GM12878 (cell line): Measurements from ENCODE around the gene PPFIA4. TPM values are rescaled to one million over a fixed set of nuclear protein-coding genes. Genes with fewer than 3 reads are reported as not detected.

Experiments used
- ATAC-seq: fragments of 200-7000 bp; cut with Tn5 transposase; 3 replicates; pipeline ENCODE4 v1.9.1; 2020; ENCODE audit warnings: mild to moderate bottlenecking, moderate library complexity
- BruUV-seq: library from RNA; stranded (reverse); fragments of 400-500 nt; replicated peaks from 2 replicates; lab custom pipeline; 2021; lab: Mats Ljungman, UMichigan
- CTCF ChIA-PET: fragments of 300-600 bp; sonication (Branson Sonifier 250); formaldehyde crosslinking; extraction: SDS; loops from one replicate; lab custom pipeline; 2021; ENCODE audit warnings: inconsistent platforms; lab: Yijun Ruan, JAX
- POLR2A ChIA-PET: fragments of 350-600 bp; formaldehyde crosslinking; extraction: SDS; loops from one replicate; lab custom pipeline; 2021; ENCODE audit warnings: inconsistent platforms; lab: Charles Lee
- RAD21 ChIA-PET: fragments of 300-600 bp; sonication (Branson Sonifier 250); formaldehyde crosslinking; loops from one replicate; lab custom pipeline; 2023; ENCODE audit warnings: antibody characterized with exemption; ENCODE audit not compliant: unreplicated experiment; lab: Charles Lee
- SMC1A ChIA-PET: fragments of 300-600 bp; sonication (Branson Sonifier 250); formaldehyde crosslinking; loops from one replicate; lab custom pipeline; 2023; ENCODE audit not compliant: unreplicated experiment, uncharacterized antibody; lab: Charles Lee
- DNase-seq: peaks from one replicate; pipeline ENCODE4 v3.0.0-alpha.2; 2011; ENCODE audit warnings: low read depth, low spot score
- FAIRE-seq: peaks from 3 replicates; lab custom pipeline; 2011; peaks lifted over from hg19 to GRCh38; lab: Jason Lieb, UNC
- H2AFZ ChIP-seq: 2 replicates; pipeline ENCODE4 v1.6.0; 2011; ENCODE audit warnings: low read depth, low read length, control low read depth; ENCODE audit not compliant: control insufficient read depth
- H3K27ac ChIP-seq: 2 replicates; pipeline ENCODE4 v1.5.1; 2011; ENCODE audit warnings: control low read depth; ENCODE audit not compliant: control insufficient read depth, insufficient read depth
- H3K27me3 ChIP-seq, 2 experiments: replicated peaks in 1 of 2; 2 replicates each; pipeline versions ENCODE4 v1.6.0 to v1.6.1; 2011; ENCODE audit warnings: low read length in 1 of 2; ENCODE audit not compliant: control insufficient read depth in 2 of 2, insufficient read depth in 2 of 2
- H3K36me3 ChIP-seq, 2 experiments: 2 replicates each; pipeline ENCODE4 v1.5.1; 2011; ENCODE audit warnings: low read length in 1 of 2; ENCODE audit not compliant: control insufficient read depth in 2 of 2, insufficient read depth in 2 of 2
- H3K4me1 ChIP-seq: 2 replicates; pipeline ENCODE4 v1.6.1; 2011; ENCODE audit warnings: mild to moderate bottlenecking, low read length, moderate library complexity, mixed read lengths; ENCODE audit not compliant: control insufficient read depth, insufficient read depth
- H3K4me2 ChIP-seq: 2 replicates; pipeline ENCODE4 v1.6.0; 2011; ENCODE audit warnings: control low read depth; ENCODE audit not compliant: control insufficient read depth, insufficient read depth
- H3K4me3 ChIP-seq: fragments of 200-600 bp; sonication (generic); 2 replicates; pipeline ENCODE4 v1.5.1; 2016
- H3K79me2 ChIP-seq: 2 replicates; pipeline ENCODE4 v1.6.0; 2011; ENCODE audit warnings: low read length; ENCODE audit not compliant: control insufficient read depth, insufficient read depth
- H3K9ac ChIP-seq: 2 replicates; pipeline ENCODE4 v1.8.0; 2011; ENCODE audit warnings: low read length, control low read depth, mixed read lengths; ENCODE audit not compliant: control insufficient read depth, insufficient read depth
- H3K9me3 ChIP-seq: replicated peaks from 3 replicates; pipeline ENCODE4 v1.5.1; 2011; ENCODE audit warnings: mild to moderate bottlenecking, low read length; ENCODE audit not compliant: control insufficient read depth, insufficient read depth
- H4K20me1 ChIP-seq: 2 replicates; pipeline ENCODE4 v1.6.0; 2011; ENCODE audit not compliant: control insufficient read depth, insufficient read depth
- YY1 ChIP-seq: IDR thresholded peaks from 2 replicates; pipeline ENCODE4 v1.6.1; 2011; ENCODE audit warnings: low read depth, mild to moderate bottlenecking, low read length
- ZNF207 ChIP-seq: fragments of 450-650 bp; IDR thresholded peaks from 2 replicates; pipeline ENCODE4 v1.6.1; 2014; ENCODE audit warnings: antibody characterized with exemption, mild to moderate bottlenecking, borderline replicate concordance
- WGBS: methylation state at CpG from one replicate; pipeline ENCODE4 v1.1.6; 2016; ENCODE audit warnings: low lambda C conversion rate; ENCODE audit not compliant: insufficient replicate concordance, insufficient coverage; ENCODE audit errors: missing lambda C conversion rate; 5-methylcytosine and 5-hydroxymethylcytosine counted together
- in situ Hi-C: fragments of 300-500 bp; cut with MboI; formaldehyde crosslinking; loops from 9 replicates; pipeline ENCODE4 v1.14.3; 2018; ENCODE audit warnings: mixed read lengths
- intact Hi-C: fragments of 100-400 bp; cut with micrococcal nuclease; formaldehyde crosslinking; loops from one replicate; pipeline ENCODE4 v1.14.2; 2022; ENCODE audit not compliant: unreplicated experiment
- polyA plus RNA-seq, 11 experiments: library from polyadenylated mRNA; depleted of rRNA in 4 of 11; unstranded in 6 of 11; stranded (reverse) in 5 of 11; fragments of >200 nt; fragmentation: Nextera tagmentation in 4 of 11; fragmentation: Illumina TruSeq in 1 of 11; extraction: Ambion mirVana in 4 of 11; extraction: Trizol in 1 of 11; gene quantifications; 1 replicate in 1 of 11; 2 replicates in 10 of 11; pipeline versions ENCODE4 v1.2.1 to v1.2.3, GENCODE V29; 2011 to 2016; ENCODE audit warnings: inconsistent platforms in 2 of 11, missing spikeins in 2 of 11, low read depth in 1 of 11
- total RNA-seq, 4 experiments: library from RNA; depleted of rRNA in 3 of 4; stranded (reverse); fragments of >200 nt in 3 of 4; fragmentation: Illumina TruSeq in 1 of 4; extraction: Trizol in 1 of 4; gene quantifications; 2 replicates each; pipeline versions ENCODE4 v1.2.1 to v1.2.3, GENCODE V29; 2013 to 2021
- TF ChIP-seq, protein P1 (sequence below), 3 experiments: IDR thresholded peaks in 2 of 3; conservative IDR thresholded peaks in 1 of 3; 2 replicates each; pipeline ENCODE4 v1.5.1; 2011; ENCODE audit warnings: low read depth in 3 of 3, low read length in 3 of 3, mild to moderate bottlenecking in 3 of 3, control low read depth in 2 of 3, moderate library complexity in 2 of 3, inconsistent platforms in 1 of 3, mixed read lengths in 1 of 3; ENCODE audit not compliant: control insufficient read depth in 2 of 3, insufficient read depth in 1 of 3; ENCODE audit errors: extremely low read depth in 1 of 3

Gene PPFIA4
- total and polyA plus RNA-seq, 10 of the 15 experiments (the other 5 are each of a cell fraction or from before 2014, with no cell fraction given): 0.02 to 19.7 (median 0.34) TPM; not detected in 1

DNA sequence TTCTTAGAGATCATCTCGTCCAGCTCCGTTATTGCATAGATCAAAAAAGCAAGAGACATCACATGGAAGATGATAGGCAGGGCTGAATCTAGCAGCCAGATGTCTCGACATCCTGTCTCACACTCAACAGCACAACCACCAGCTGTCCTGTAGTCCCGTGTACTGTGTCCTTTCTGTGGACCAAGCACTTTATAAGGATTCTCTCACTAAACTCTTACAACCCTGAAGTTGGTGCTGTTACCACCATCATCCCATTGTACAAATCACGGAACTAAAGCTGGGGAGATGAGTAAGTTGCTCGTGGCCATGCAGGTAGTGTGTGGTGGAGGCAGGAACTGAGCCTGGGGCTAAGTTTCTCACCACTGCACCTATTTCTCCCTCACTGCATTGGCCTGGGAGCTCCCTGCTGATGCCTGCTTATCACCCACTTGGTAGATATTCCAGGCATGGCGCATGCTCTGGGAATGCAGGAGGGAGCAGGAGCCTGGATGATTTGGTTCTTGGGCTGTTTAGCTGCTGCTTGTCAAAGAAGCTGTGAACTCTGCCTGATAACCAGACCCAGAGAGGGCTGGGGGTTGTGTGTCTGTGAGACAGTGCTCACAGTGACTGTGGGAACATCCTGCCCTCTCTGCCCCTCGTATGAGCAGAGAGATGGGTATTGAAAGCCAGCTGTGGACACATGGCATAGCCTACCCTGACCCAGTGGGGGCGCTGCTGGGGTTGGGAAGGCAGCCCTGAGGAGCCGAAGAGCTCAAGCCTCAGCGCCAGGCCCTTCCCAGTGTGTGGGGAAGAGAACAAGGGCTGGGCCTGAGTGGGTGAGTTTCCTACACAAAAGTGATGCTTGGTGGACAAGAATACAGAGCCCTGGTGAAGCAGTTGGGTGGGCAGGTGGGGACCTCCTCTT is 13.6 kb downstream of the PPFIA4 start:
- no peaks in the 10 kb centered on the region for H3K27me3 ChIP-seq
- H3K4me1 ChIP-seq: peaks cover 11% of the 10 kb centered on the region
- H3K9ac ChIP-seq: no peak overlapping the region
- FAIRE-seq: no peak
- H3K36me3 ChIP-seq: no peaks in the 10 kb centered on the region; a peak in 1 of 4 replicates
- ChIA-PET SMC1A (interaction anchor here (0.8 to 3.5 kb wide), 18 partner anchors 11 to 439 kb away, joined by 3 to 41 read pairs (median 4); partner anchors contain the start of genes MYBPH and TMEM183A), POLR2A (interaction anchor here (0.8 to 1.2 kb wide), 3 partner anchors 10 to 228 kb away, joined by 3 read pairs; no protein-coding TSS in a partner anchor), CTCF (interaction anchor here (0.7 to 9.7 kb wide), 51 partner anchors 11 to 441 kb away, joined by 3 to 127 read pairs (median 5); partner anchors contain the start of genes CHI3L1, CHIT1, MYBPH and PPFIA4), RAD21 (interaction anchor here (0.6 to 3.7 kb wide), 16 partner anchors 11 to 229 kb away, joined by 3 to 46 read pairs (median 6); partner anchors contain the start of gene TMEM183A)
- in situ Hi-C loops: loop anchor here (5.0 kb wide), 1 partner anchor 177 kb away; no protein-coding TSS in a partner anchor
- intact Hi-C loops: loop anchor here (1.0 to 10.0 kb wide), 4 partner anchors 132 to 295 kb away; no protein-coding TSS in a partner anchor
- no peaks in the 10 kb centered on the region for H3K9me3 ChIP-seq
- BruUV-seq: no TSS peak
- H2AFZ ChIP-seq: no peak overlapping the region
- 38% methylated on average over 11 of the region's 11 CpGs for WGBS
- H3K4me2 ChIP-seq: no peak overlapping the region; the same call in 1 of the 2 replicates
- ATAC-seq: no peak; the same call in 1 of the 3 replicates
- H3K79me2 ChIP-seq: no peaks in the 10 kb centered on the region
- DNase-seq: no peak
- TF ChIP-seq, protein P1, sequence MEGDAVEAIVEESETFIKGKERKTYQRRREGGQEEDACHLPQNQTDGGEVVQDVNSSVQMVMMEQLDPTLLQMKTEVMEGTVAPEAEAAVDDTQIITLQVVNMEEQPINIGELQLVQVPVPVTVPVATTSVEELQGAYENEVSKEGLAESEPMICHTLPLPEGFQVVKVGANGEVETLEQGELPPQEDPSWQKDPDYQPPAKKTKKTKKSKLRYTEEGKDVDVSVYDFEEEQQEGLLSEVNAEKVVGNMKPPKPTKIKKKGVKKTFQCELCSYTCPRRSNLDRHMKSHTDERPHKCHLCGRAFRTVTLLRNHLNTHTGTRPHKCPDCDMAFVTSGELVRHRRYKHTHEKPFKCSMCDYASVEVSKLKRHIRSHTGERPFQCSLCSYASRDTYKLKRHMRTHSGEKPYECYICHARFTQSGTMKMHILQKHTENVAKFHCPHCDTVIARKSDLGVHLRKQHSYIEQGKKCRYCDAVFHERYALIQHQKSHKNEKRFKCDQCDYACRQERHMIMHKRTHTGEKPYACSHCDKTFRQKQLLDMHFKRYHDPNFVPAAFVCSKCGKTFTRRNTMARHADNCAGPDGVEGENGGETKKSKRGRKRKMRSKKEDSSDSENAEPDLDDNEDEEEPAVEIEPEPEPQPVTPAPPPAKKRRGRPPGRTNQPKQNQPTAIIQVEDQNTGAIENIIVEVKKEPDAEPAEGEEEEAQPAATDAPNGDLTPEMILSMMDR (IDR thresholded peaks at IDR 0.05 in 2 of 3, conservative IDR thresholded peaks at IDR 0.05 in 1 of 3; ENCODE audit: control insufficient read depth in 2 of 3, extremely low read depth in 1 of 3, insufficient read depth in 1 of 3, low read depth in 3 of 3, low read length in 3 of 3): 0 out of 6 replicates have a peak, but pooled peaks of 2 of the 3 experiments have one; percentile 15 to 18
- TF ChIP-seq ZNF207 (0 out of 2 replicates have a peak, but pooled peaks have one; percentile 41), YY1 (no peak)
- no peak overlapping the region for H3K27ac ChIP-seq
- H3K4me3 ChIP-seq: no peak overlapping the region
- H4K20me1 ChIP-seq: peaks cover 6% of the 10 kb centered on the region
